ENCODE results near the gene AS3MT.

- TF ChIP-seq YY2 (tag by site-specific recombination; IDR thresholded peaks at IDR 0.05) (no peak), ZNF133 (tag by site-specific recombination; IDR thresholded peaks at IDR 0.05) (no peak), ZNF76 (tag by site-specific recombination; IDR thresholded peaks at IDR 0.05; ENCODE audit: borderline replicate concordance, low read depth) (no peak), ZNF707 (tag by site-specific recombination; IDR thresholded peaks at IDR 0.05) (no peak), ZNF768 (tag by site-specific recombination; IDR thresholded peaks at IDR 0.05) (no peak), TCF7L2 (IDR thresholded peaks at IDR 0.05; ENCODE audit: borderline replicate concordance, low read depth, low read length) (no peak), ZNF292 (tag by site-specific recombination; IDR thresholded peaks at IDR 0.05; ENCODE audit: borderline replicate concordance, low read depth) (no peak), ZNF792 (tag by site-specific recombination; IDR thresholded peaks at IDR 0.05) (no peak), KLF16 (tag by site-specific recombination; IDR thresholded peaks at IDR 0.05) (no peak), GFI1B (tag by site-specific recombination; IDR thresholded peaks at IDR 0.05) (no peak)
- TF ChIP-seq, protein P1, sequence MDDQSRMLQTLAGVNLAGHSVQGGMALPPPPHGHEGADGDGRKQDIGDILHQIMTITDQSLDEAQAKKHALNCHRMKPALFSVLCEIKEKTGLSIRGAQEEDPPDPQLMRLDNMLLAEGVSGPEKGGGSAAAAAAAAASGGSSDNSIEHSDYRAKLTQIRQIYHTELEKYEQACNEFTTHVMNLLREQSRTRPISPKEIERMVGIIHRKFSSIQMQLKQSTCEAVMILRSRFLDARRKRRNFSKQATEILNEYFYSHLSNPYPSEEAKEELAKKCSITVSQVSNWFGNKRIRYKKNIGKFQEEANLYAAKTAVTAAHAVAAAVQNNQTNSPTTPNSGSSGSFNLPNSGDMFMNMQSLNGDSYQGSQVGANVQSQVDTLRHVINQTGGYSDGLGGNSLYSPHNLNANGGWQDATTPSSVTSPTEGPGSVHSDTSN (CRISPR knock-in tag; IDR thresholded peaks at IDR 0.05) = no peak
- TF ChIP-seq, protein P2, sequence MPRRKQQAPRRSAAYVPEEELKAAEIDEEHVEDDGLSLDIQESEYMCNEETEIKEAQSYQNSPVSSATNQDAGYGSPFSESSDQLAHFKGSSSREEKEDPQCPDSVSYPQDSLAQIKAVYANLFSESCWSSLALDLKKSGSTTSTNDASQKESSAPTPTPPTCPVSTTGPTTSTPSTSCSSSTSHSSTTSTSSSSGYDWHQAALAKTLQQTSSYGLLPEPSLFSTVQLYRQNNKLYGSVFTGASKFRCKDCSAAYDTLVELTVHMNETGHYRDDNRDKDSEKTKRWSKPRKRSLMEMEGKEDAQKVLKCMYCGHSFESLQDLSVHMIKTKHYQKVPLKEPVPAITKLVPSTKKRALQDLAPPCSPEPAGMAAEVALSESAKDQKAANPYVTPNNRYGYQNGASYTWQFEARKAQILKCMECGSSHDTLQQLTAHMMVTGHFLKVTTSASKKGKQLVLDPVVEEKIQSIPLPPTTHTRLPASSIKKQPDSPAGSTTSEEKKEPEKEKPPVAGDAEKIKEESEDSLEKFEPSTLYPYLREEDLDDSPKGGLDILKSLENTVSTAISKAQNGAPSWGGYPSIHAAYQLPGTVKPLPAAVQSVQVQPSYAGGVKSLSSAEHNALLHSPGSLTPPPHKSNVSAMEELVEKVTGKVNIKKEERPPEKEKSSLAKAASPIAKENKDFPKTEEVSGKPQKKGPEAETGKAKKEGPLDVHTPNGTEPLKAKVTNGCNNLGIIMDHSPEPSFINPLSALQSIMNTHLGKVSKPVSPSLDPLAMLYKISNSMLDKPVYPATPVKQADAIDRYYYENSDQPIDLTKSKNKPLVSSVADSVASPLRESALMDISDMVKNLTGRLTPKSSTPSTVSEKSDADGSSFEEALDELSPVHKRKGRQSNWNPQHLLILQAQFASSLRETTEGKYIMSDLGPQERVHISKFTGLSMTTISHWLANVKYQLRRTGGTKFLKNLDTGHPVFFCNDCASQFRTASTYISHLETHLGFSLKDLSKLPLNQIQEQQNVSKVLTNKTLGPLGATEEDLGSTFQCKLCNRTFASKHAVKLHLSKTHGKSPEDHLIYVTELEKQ (tag by site-specific recombination; IDR thresholded peaks at IDR 0.05; ENCODE audit: borderline replicate concordance) = no peak
Measured at GRCh38 chr10:102870221-102870620, 951 bp downstream of the AS3MT start.
